Measurements from ENCODE around the gene MYH7B.

DNA sequence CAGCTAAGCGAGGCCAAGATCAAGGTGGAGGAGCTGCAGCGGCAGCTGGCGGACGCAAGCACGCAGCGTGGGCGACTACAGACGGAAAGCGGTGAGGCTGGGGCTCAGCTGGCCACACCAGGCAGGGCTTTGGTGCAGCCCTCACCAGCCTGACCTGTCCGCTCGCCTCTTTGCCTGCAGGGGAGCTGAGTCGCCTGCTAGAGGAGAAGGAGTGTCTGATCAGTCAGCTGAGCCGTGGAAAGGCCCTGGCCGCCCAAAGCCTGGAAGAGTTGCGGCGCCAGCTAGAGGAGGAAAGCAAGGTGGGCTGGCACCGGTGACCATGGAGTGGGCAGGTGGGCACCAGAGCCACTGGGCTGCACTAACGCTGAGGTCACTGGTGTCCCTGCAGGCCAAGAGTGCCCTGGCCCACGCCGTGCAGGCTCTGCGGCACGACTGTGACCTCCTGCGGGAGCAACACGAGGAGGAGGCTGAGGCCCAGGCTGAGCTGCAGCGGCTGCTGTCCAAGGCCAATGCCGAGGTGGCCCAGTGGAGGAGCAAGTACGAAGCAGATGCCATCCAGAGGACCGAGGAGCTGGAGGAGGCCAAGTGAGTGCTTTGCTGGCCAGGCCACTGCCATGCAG is 42.8 kb downstream of the MYH7B start:
- TF ChIP-seq, protein P1, sequence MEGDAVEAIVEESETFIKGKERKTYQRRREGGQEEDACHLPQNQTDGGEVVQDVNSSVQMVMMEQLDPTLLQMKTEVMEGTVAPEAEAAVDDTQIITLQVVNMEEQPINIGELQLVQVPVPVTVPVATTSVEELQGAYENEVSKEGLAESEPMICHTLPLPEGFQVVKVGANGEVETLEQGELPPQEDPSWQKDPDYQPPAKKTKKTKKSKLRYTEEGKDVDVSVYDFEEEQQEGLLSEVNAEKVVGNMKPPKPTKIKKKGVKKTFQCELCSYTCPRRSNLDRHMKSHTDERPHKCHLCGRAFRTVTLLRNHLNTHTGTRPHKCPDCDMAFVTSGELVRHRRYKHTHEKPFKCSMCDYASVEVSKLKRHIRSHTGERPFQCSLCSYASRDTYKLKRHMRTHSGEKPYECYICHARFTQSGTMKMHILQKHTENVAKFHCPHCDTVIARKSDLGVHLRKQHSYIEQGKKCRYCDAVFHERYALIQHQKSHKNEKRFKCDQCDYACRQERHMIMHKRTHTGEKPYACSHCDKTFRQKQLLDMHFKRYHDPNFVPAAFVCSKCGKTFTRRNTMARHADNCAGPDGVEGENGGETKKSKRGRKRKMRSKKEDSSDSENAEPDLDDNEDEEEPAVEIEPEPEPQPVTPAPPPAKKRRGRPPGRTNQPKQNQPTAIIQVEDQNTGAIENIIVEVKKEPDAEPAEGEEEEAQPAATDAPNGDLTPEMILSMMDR (conservative IDR thresholded peaks at IDR 0.05) = no peak
- no peak for TF ChIP-seq EZH2 (IDR thresholded peaks at IDR 0.05; ENCODE audit: low read depth)
